Left lung (tissue), 10 donors: ENCODE measurements around the gene HUS1B. TPM values are rescaled to one million over a fixed set of nuclear protein-coding genes. Genes with fewer than 3 reads are reported as not detected.

ENCODE experiments used
- ATAC-seq: fragments of 200-7000 bp; cut with Tn5 transposase; one replicate; pipeline ENCODE4 v1.9.1; 2020; ENCODE audit warnings: moderate library complexity
- DNase-seq, 4 donors: peaks; one replicate each; pipeline ENCODE4 v3.0.0-alpha.2; 2013 to 2020
- H3K27ac ChIP-seq, 2 donors: fragments of 200-600 bp; sonication (generic) in 1 of 2; one replicate each; pipeline versions ENCODE4 v1.5.0 to v1.8.0; 2020 to 2021
- H3K27me3 ChIP-seq, 2 donors: fragments of 200-600 bp; sonication (generic) in 1 of 2; one replicate each; pipeline versions ENCODE4 v1.5.0 to v1.8.0; 2020 to 2021
- H3K36me3 ChIP-seq, 2 donors: fragments of 200-600 bp; sonication (generic) in 1 of 2; one replicate each; pipeline versions ENCODE4 v1.5.0 to v1.8.0; 2020 to 2021
- H3K4me1 ChIP-seq, 2 donors: fragments of 200-600 bp; one replicate each; pipeline ENCODE4 v1.8.0; 2021
- H3K4me3 ChIP-seq, 2 donors: fragments of 200-600 bp; sonication (generic) in 1 of 2; one replicate each; pipeline versions ENCODE4 v1.5.0 to v1.8.0; 2020 to 2021; ENCODE audit warnings: mild to moderate bottlenecking in 1 of 2
- H3K9me3 ChIP-seq, 2 donors: fragments of 200-600 bp; sonication (generic) in 1 of 2; one replicate each; pipeline versions ENCODE4 v1.5.0 to v1.8.0; 2020 to 2021
- CTCF ChIP-seq, 2 donors: fragments of 200-600 bp; sonication (generic) in 1 of 2; IDR thresholded peaks; one replicate each; pipeline versions ENCODE4 v1.5.0 to v1.8.0; 2021; ENCODE audit warnings: antibody characterized with exemption in 2 of 2
- intact Hi-C, 2 donors: fragments of 100-400 bp; cut with DNase I; formaldehyde crosslinking; loops; one replicate each; pipeline versions ENCODE4 v1.11.2 to v1.14.2; 2022
- polyA plus RNA-seq, 6 donors: library from polyadenylated mRNA; unstranded; fragments of 120-200 nt; gene quantifications; one replicate each; pipeline ENCODE4 v1.2.1, GENCODE V29; 2013; ENCODE audit not compliant: insufficient read length in 6 of 6
- total RNA-seq, 2 donors: library from RNA; stranded (reverse); fragmentation: NEBNext Ultra II Directional; extraction: Animal tissue kit (Norgen Biotek cat#: 25700); gene quantifications; one replicate each; pipeline ENCODE4 v1.2.1, GENCODE V29; 2021
- donor health status: DM: no; HTN: yes; CAD: no.
- donor health status: DM: no; HTN: no; CAD: no.

HUS1B gene
- total and polyA plus RNA-seq, 8 donors: 0.20 to 1.2 (median 0.44) TPM; not detected in 1

- DNase-seq: peak in 1 of 4 donors; percentile 65
- ATAC-seq: no peak
- intact Hi-C loops: no loop called here
- peak overlapping the region; percentile 87 to 99 for H3K4me3 ChIP-seq
- H3K27ac ChIP-seq: no peak overlapping the region
- no peak for TF ChIP-seq CTCF (IDR thresholded peaks at IDR 0.05)
- H3K27me3 ChIP-seq: no peaks in the 10 kb centered on the region
- peaks cover 8 to 23% of the 10 kb centered on the region in 2 donors for H3K4me1 ChIP-seq
- no peaks in the 10 kb centered on the region for H3K9me3 ChIP-seq
- no peaks in the 10 kb centered on the region for H3K36me3 ChIP-seq
Observed at GRCh38 chr6:693723-694009, 36.8 kb upstream of the HUS1B start.

- Histone ChIP-seq H3K4me1 (peaks cover 8 to 23% of the 10 kb centered on the region in 2 donors), H3K27ac (peak within 1 kb of the TSS; percentile 84 to 85), H3K27me3 (no peaks in the 10 kb centered on the region), H3K36me3 (peaks cover 0 to 2% of the 10 kb centered on the region in 2 donors), H3K4me3 (peak within 1 kb of the TSS; percentile 87 to 99), H3K9me3 (no peaks in the 10 kb centered on the region)
- no peak for TF ChIP-seq CTCF (IDR thresholded peaks at IDR 0.05)
- ATAC-seq: peak; percentile 98
- peak; percentile 78 to 98 (median 87) for DNase-seq
- intact Hi-C loops: no loop called here
Observed at GRCh38 chr6:692858-693722, 36.2 kb upstream of the HUS1B start, which contains the start of gene EXOC2. Gene EXOC2 (minus strand): TSS chr6:693139. CDS start chr6:637818, 55,321 bp downstream.

GRCh38 chr6:692356-692851, 35.5 kb upstream of the HUS1B start:
- no peaks in the 10 kb centered on the region for H3K9me3 ChIP-seq
- no peaks in the 10 kb centered on the region for H3K27me3 ChIP-seq
- no peak for TF ChIP-seq CTCF (IDR thresholded peaks at IDR 0.05)
- intact Hi-C loops: no loop called here
- peak overlapping the region; percentile 84 to 85 for H3K27ac ChIP-seq
- peak overlapping the region; percentile 87 to 99 for H3K4me3 ChIP-seq
- DNase-seq (peak in 3 of 4 donors; percentile 35 to 86 (median 44)), ATAC-seq (peak; percentile 88)
- H3K4me1 ChIP-seq: peaks cover 8 to 23% of the 10 kb centered on the region in 2 donors
- H3K36me3 ChIP-seq: peaks cover 0 to 8% of the 10 kb centered on the region in 2 donors

- Histone ChIP-seq H3K27me3 (no peaks in the 10 kb centered on the region), H3K9me3 (no peaks in the 10 kb centered on the region), H3K27ac (no peak overlapping the region), H3K4me3 (no peak overlapping the region), H3K36me3 (peaks cover 0 to 8% of the 10 kb centered on the region in 2 donors), H3K4me1 (peaks cover 12 to 34% of the 10 kb centered on the region in 2 donors)
- ATAC-seq: no peak
- no peak for TF ChIP-seq CTCF (IDR thresholded peaks at IDR 0.05)
- no peak for DNase-seq
- intact Hi-C loops: no loop called here
Observed at GRCh38 chr6:689223-689622, 32.3 kb upstream of the HUS1B start.

- no peak overlapping the region for H3K4me3 ChIP-seq
- no peak overlapping the region for H3K27ac ChIP-seq
- no peaks in the 10 kb centered on the region for H3K9me3 ChIP-seq
- H3K4me1 ChIP-seq: peaks cover 11 to 37% of the 10 kb centered on the region in 2 donors
- peaks cover 0 to 8% of the 10 kb centered on the region in 2 donors for H3K36me3 ChIP-seq
- intact Hi-C loops: no loop called here
- no peak for ATAC-seq
- TF ChIP-seq CTCF (IDR thresholded peaks at IDR 0.05): no peak
- DNase-seq: no peak
- H3K27me3 ChIP-seq: no peaks in the 10 kb centered on the region
Observed at GRCh38 chr6:686497-686896, 29.6 kb upstream of the HUS1B start.
